H9 (cell line): Measurements from ENCODE around the gene ZMYND11. TPM values are rescaled to one million over a fixed set of nuclear protein-coding genes. Genes with fewer than 3 reads are reported as not detected.

Experiments used
- DNase-seq: peaks from one replicate; pipeline ENCODE4 v3.0.0-alpha.2; 2017
- H2AFZ ChIP-seq: one replicate; pipeline ENCODE4 v1.6.1; 2013; ENCODE audit warnings: mild to moderate bottlenecking, low read length, control low read depth, moderate library complexity
- H2AK5ac ChIP-seq: 2 replicates; pipeline ENCODE4 v1.6.1; 2013; ENCODE audit warnings: low read length, control low read depth, mixed read lengths; ENCODE audit not compliant: insufficient read length
- H2BK120ac ChIP-seq: one replicate; pipeline ENCODE4 v1.6.1; 2013; ENCODE audit warnings: low read depth, mild to moderate bottlenecking, low read length, control low read depth, inconsistent platforms; ENCODE audit not compliant: poor library complexity, severe bottlenecking
- H2BK12ac ChIP-seq: 2 replicates; pipeline ENCODE4 v1.6.1; 2013; ENCODE audit warnings: low read length, control low read depth, mixed read lengths, low read depth; ENCODE audit not compliant: insufficient read length
- H2BK15ac ChIP-seq: 2 replicates; pipeline ENCODE4 v1.6.1; 2013; ENCODE audit warnings: low read depth, low read length, control low read depth
- H2BK20ac ChIP-seq: one replicate; pipeline ENCODE4 v1.6.1; 2013; ENCODE audit warnings: low read depth, mild to moderate bottlenecking, low read length, control low read depth, inconsistent platforms; ENCODE audit not compliant: poor library complexity, severe bottlenecking
- H2BK5ac ChIP-seq: 2 replicates; pipeline ENCODE4 v1.6.1; 2013; ENCODE audit warnings: low read length, control low read depth, mixed read lengths; ENCODE audit not compliant: insufficient read length
- H3K14ac ChIP-seq: 2 replicates; pipeline ENCODE4 v1.6.1; 2013; ENCODE audit warnings: low read length, control low read depth; ENCODE audit not compliant: insufficient read depth
- H3K18ac ChIP-seq: 2 replicates; pipeline ENCODE4 v1.6.1; 2013; ENCODE audit warnings: low read depth, mild to moderate bottlenecking, mixed read lengths, low read length, control low read depth; ENCODE audit not compliant: insufficient read length
- H3K23ac ChIP-seq: 2 replicates; pipeline ENCODE4 v1.6.1; 2013; ENCODE audit warnings: low read length, control low read depth, mixed read lengths, low read depth; ENCODE audit not compliant: insufficient read length
- H3K23me2 ChIP-seq: 2 replicates; pipeline ENCODE4 v1.6.1; 2013; ENCODE audit warnings: low read depth, mild to moderate bottlenecking, mixed read lengths, low read length, control low read depth; ENCODE audit not compliant: insufficient read length, poor library complexity, severe bottlenecking
- H3K27ac ChIP-seq: 2 replicates; pipeline ENCODE4 v1.5.1; 2013; ENCODE audit warnings: low read length, control low read depth, mixed read lengths, low read depth; ENCODE audit not compliant: insufficient read length
- H3K27me3 ChIP-seq: 2 replicates; pipeline ENCODE4 v1.6.1; 2013; ENCODE audit warnings: low read length, control low read depth, inconsistent platforms; ENCODE audit not compliant: insufficient read depth
- H3K4ac ChIP-seq: 2 replicates; pipeline ENCODE4 v1.6.1; 2013; ENCODE audit warnings: low read depth, mild to moderate bottlenecking, control low read depth, inconsistent platforms, low read length, moderate library complexity
- H3K4me1 ChIP-seq: 2 replicates; pipeline ENCODE4 v1.6.1; 2013; ENCODE audit warnings: low read length, control low read depth, inconsistent platforms; ENCODE audit not compliant: insufficient read depth
- H3K4me2 ChIP-seq: 2 replicates; pipeline ENCODE4 v1.6.1; 2013; ENCODE audit warnings: low read length, control low read depth, mixed read lengths; ENCODE audit not compliant: insufficient read length, insufficient read depth
- H3K56ac ChIP-seq: 2 replicates; pipeline ENCODE4 v1.6.1; 2013; ENCODE audit warnings: low read depth, mild to moderate bottlenecking, mixed read lengths, low read length, control low read depth; ENCODE audit not compliant: insufficient read length
- H3K79me1 ChIP-seq: 2 replicates; pipeline ENCODE4 v1.6.1; 2013; ENCODE audit warnings: low read depth, mild to moderate bottlenecking, moderate library complexity, low read length, control low read depth, inconsistent platforms; ENCODE audit not compliant: insufficient read depth, poor library complexity, severe bottlenecking
- H3K79me2 ChIP-seq: 2 replicates; pipeline ENCODE4 v1.6.1; 2013; ENCODE audit warnings: low read length, control low read depth, inconsistent platforms; ENCODE audit not compliant: insufficient read depth
- H3K9ac ChIP-seq: 2 replicates; pipeline ENCODE4 v1.6.1; 2013; ENCODE audit warnings: low read length, control low read depth, mixed read lengths; ENCODE audit not compliant: insufficient read length; ENCODE audit errors: extremely low read depth
- H3K9me3 ChIP-seq: one replicate; pipeline ENCODE4 v1.6.1; 2013; ENCODE audit warnings: low read depth, low read length, inconsistent platforms; ENCODE audit not compliant: control insufficient read depth
- H3T11ph ChIP-seq: one replicate; pipeline ENCODE4 v1.6.1; 2013; ENCODE audit warnings: mild to moderate bottlenecking, low read length, control low read depth, inconsistent platforms
- H4K20me1 ChIP-seq: one replicate; pipeline ENCODE4 v1.6.1; 2013; ENCODE audit not compliant: control insufficient read depth, insufficient read length, insufficient read depth
- H4K5ac ChIP-seq: 2 replicates; pipeline ENCODE4 v1.6.1; 2013; ENCODE audit warnings: low read depth, mild to moderate bottlenecking, mixed read lengths, low read length, control low read depth; ENCODE audit not compliant: insufficient read length
- H4K8ac ChIP-seq: replicated peaks from 2 replicates; pipeline ENCODE4 v1.6.1; 2013; ENCODE audit warnings: low read length, control low read depth, mixed read lengths, low read depth; ENCODE audit not compliant: insufficient read length
- H4K91ac ChIP-seq: 2 replicates; pipeline ENCODE4 v1.6.1; 2013; ENCODE audit warnings: low read depth, mild to moderate bottlenecking, moderate library complexity, mixed read lengths, low read length, control low read depth; ENCODE audit not compliant: insufficient read length
- H3K27ac Mint-ChIP-seq, 3 experiments: 2 replicates in 2 of 3; 3 replicates in 1 of 3; pipeline ENCODE4 v1.8.0; 2020 to 2021; ENCODE audit warnings: mixed read lengths in 3 of 3, mild to moderate bottlenecking in 1 of 3, moderate library complexity in 1 of 3
- H3K27me3 Mint-ChIP-seq: 2 replicates; pipeline ENCODE4 v1.8.0; 2021; ENCODE audit warnings: low read depth, mild to moderate bottlenecking, moderate library complexity, mixed read lengths
- H3K36me3 Mint-ChIP-seq, 3 experiments: 2 replicates in 2 of 3; 3 replicates in 1 of 3; pipeline ENCODE4 v1.8.0; 2020 to 2021; ENCODE audit warnings: low read depth in 3 of 3, mixed read lengths in 3 of 3; ENCODE audit not compliant: insufficient read depth in 1 of 3
- H3K4me1 Mint-ChIP-seq, 2 experiments: 2 replicates each; pipeline ENCODE4 v1.8.0; 2020; ENCODE audit warnings: mixed read lengths in 2 of 2
- H3K4me3 Mint-ChIP-seq, 2 experiments: 2 replicates in 1 of 2; 3 replicates in 1 of 2; pipeline ENCODE4 v1.8.0; 2020 to 2021; ENCODE audit warnings: mild to moderate bottlenecking in 2 of 2, mixed read lengths in 2 of 2, moderate library complexity in 1 of 2
- H3K9me3 Mint-ChIP-seq, 2 experiments: 2 replicates in 1 of 2; 3 replicates in 1 of 2; pipeline ENCODE4 v1.8.0; 2020; ENCODE audit warnings: mild to moderate bottlenecking in 2 of 2, mixed read lengths in 2 of 2, moderate library complexity in 1 of 2
- WGBS: extraction: QIAGEN DNeasy Blood & Tissue Kit; methylation state at CpG from one replicate; pipeline ENCODE4 v1.1.7; 2013; ENCODE audit warnings: missing lambda C conversion rate, low lambda C conversion rate, mixed read lengths; ENCODE audit not compliant: insufficient read length; ENCODE audit errors: extremely low coverage; 5-methylcytosine and 5-hydroxymethylcytosine counted together
- total RNA-seq: library from RNA; stranded (reverse); gene quantifications from 2 replicates; pipeline ENCODE4 v1.2.1, GENCODE V29; 2021
- TF ChIP-seq, protein P1 (sequence below): fragments of 200-600 bp; sonication (generic); conservative IDR thresholded peaks from 3 replicates; pipeline ENCODE4 v1.8.0; 2021; ENCODE audit warnings: antibody characterized with exemption, mild to moderate bottlenecking

Gene ZMYND11
- total RNA-seq, 1 experiment from 2014 or later, result 33.7 TPM

GRCh38 chr10:96466-96865 lies 38.8 kb upstream of the ZMYND11 start:
- no peaks in the 10 kb centered on the region for H3K4me1 ChIP-seq
- no peak overlapping the region for H3K14ac ChIP-seq
- H2BK15ac ChIP-seq, result no peak overlapping the region
- no peak overlapping the region for H3T11ph ChIP-seq
- no peak overlapping the region for H3K56ac ChIP-seq
- Mint-ChIP-seq H3K4me3 (no peak overlapping the region), H3K27me3 (peaks cover 2% of the 10 kb centered on the region; the same call in 1 of the 2 replicates), H3K9me3 (peaks cover 41 to 76% of the 10 kb centered on the region in 2 experiments), H3K27ac (no peak overlapping the region), H3K4me1 (no peaks in the 10 kb centered on the region), H3K36me3 (peaks cover 3 to 16% (median 14%) of the 10 kb centered on the region in 3 experiments; a peak in 5 of 7 replicates)
- no peak overlapping the region for H3K4ac ChIP-seq
- H4K20me1 ChIP-seq, result no peaks in the 10 kb centered on the region
- no peaks in the 10 kb centered on the region for H3K27me3 ChIP-seq
- no peak overlapping the region for H2AK5ac ChIP-seq
- H3K18ac ChIP-seq, result no peak overlapping the region
- H3K9me3 ChIP-seq, result peaks cover 6% of the 10 kb centered on the region
- H4K5ac ChIP-seq, result no peak overlapping the region
- TF ChIP-seq, protein P1, sequence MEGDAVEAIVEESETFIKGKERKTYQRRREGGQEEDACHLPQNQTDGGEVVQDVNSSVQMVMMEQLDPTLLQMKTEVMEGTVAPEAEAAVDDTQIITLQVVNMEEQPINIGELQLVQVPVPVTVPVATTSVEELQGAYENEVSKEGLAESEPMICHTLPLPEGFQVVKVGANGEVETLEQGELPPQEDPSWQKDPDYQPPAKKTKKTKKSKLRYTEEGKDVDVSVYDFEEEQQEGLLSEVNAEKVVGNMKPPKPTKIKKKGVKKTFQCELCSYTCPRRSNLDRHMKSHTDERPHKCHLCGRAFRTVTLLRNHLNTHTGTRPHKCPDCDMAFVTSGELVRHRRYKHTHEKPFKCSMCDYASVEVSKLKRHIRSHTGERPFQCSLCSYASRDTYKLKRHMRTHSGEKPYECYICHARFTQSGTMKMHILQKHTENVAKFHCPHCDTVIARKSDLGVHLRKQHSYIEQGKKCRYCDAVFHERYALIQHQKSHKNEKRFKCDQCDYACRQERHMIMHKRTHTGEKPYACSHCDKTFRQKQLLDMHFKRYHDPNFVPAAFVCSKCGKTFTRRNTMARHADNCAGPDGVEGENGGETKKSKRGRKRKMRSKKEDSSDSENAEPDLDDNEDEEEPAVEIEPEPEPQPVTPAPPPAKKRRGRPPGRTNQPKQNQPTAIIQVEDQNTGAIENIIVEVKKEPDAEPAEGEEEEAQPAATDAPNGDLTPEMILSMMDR, result no peak
- H2BK20ac ChIP-seq, result no peak overlapping the region
- H2BK120ac ChIP-seq, result no peak overlapping the region
- H3K27ac ChIP-seq, result no peak overlapping the region
- H3K79me1 ChIP-seq, result no peaks in the 10 kb centered on the region
- no peak overlapping the region for H3K9ac ChIP-seq
- H2BK12ac ChIP-seq, result no peak overlapping the region
- no peak overlapping the region for H3K4me2 ChIP-seq
- no peak for DNase-seq
- H3K23me2 ChIP-seq, result no peaks in the 10 kb centered on the region
- no peak overlapping the region for H4K8ac ChIP-seq
- H4K91ac ChIP-seq, result no peak overlapping the region
- H3K23ac ChIP-seq, result no peak overlapping the region
- H2AFZ ChIP-seq, result no peak overlapping the region
- H2BK5ac ChIP-seq, result no peak overlapping the region
- H3K79me2 ChIP-seq, result no peaks in the 10 kb centered on the region
- WGBS, result no CpG with 5 or more reads among the region's 1 CpG
